Neural progenitor cell (in vitro differentiated cells): ENCODE data around the gene RAB37. TPM values are rescaled to one million over a fixed set of nuclear protein-coding genes. Genes with fewer than 3 reads are reported as not detected.

Source experiments
- DNase-seq: peaks from one replicate; pipeline ENCODE4 v3.0.0-alpha.2; 2016; ENCODE audit warnings: low spot score
- H2AFZ ChIP-seq: fragments of 200-600 bp; sonication (generic); replicated peaks from 2 replicates; pipeline ENCODE4 v1.6.1; 2016; ENCODE audit warnings: antibody characterized with exemption
- H3F3A ChIP-seq: fragments of 200-600 bp; sonication (generic); 2 replicates; pipeline ENCODE4 v1.6.1; 2016; ENCODE audit warnings: antibody characterized with exemption, low read depth
- H3K27ac ChIP-seq: fragments of 200-600 bp; sonication (generic); 2 replicates; pipeline ENCODE4 v1.5.1; 2016; ENCODE audit warnings: mild to moderate bottlenecking
- H3K27me3 ChIP-seq: fragments of 200-600 bp; sonication (generic); 2 replicates; pipeline ENCODE4 v1.6.1; 2016; ENCODE audit warnings: mild to moderate bottlenecking, moderate library complexity
- H3K36me3 ChIP-seq: fragments of 200-600 bp; sonication (generic); 2 replicates; pipeline ENCODE4 v1.5.1; 2016
- H3K4me1 ChIP-seq: fragments of 200-600 bp; sonication (generic); 2 replicates; pipeline ENCODE4 v1.6.1; 2016; ENCODE audit warnings: mixed run types
- H3K4me2 ChIP-seq: fragments of 200-600 bp; sonication (generic); 2 replicates; pipeline ENCODE4 v1.6.1; 2016
- H3K4me3 ChIP-seq: fragments of 200-600 bp; sonication (generic); 2 replicates; pipeline ENCODE4 v1.5.1; 2016
- H3K79me2 ChIP-seq: fragments of 200-600 bp; sonication (generic); 2 replicates; pipeline ENCODE4 v1.6.1; 2016; ENCODE audit warnings: low read depth
- H3K9ac ChIP-seq: fragments of 200-600 bp; sonication (generic); 2 replicates; pipeline ENCODE4 v1.6.1; 2016
- H3K9me3 ChIP-seq: fragments of 200-600 bp; sonication (generic); 2 replicates; pipeline ENCODE4 v1.5.1; 2016; ENCODE audit warnings: low read depth
- H4K20me1 ChIP-seq: fragments of 200-600 bp; sonication (generic); 2 replicates; pipeline ENCODE4 v1.6.1; 2016; ENCODE audit warnings: low read depth
- H3K27ac Mint-ChIP-seq: 3 replicates; pipeline ENCODE4 v1.8.0; 2021; ENCODE audit warnings: mixed read lengths
- H3K27me3 Mint-ChIP-seq: 2 replicates; pipeline ENCODE4 v1.8.0; 2022; ENCODE audit warnings: low read depth, mild to moderate bottlenecking, inconsistent platforms, moderate library complexity, mixed read lengths; ENCODE audit not compliant: insufficient read depth
- H3K36me3 Mint-ChIP-seq: 3 replicates; pipeline ENCODE4 v1.8.0; 2021; ENCODE audit warnings: mixed read lengths
- H3K4me1 Mint-ChIP-seq: 3 replicates; pipeline ENCODE4 v1.8.0; 2021; ENCODE audit warnings: mixed read lengths
- H3K4me3 Mint-ChIP-seq: 3 replicates; pipeline ENCODE4 v1.8.0; 2021; ENCODE audit warnings: mild to moderate bottlenecking, moderate library complexity, mixed read lengths
- H3K9me3 Mint-ChIP-seq: 3 replicates; pipeline ENCODE4 v1.8.0; 2020; ENCODE audit warnings: mixed read lengths
- CTCF ChIP-seq: fragments of 200-600 bp; sonication (generic); IDR thresholded peaks from 2 replicates; pipeline ENCODE4 v1.5.1; 2017; ENCODE audit warnings: antibody characterized with exemption, mild to moderate bottlenecking
- EZH2 ChIP-seq: fragments of 200-600 bp; sonication (generic); IDR thresholded peaks from 2 replicates; pipeline ENCODE4 v1.6.1; 2017; ENCODE audit warnings: antibody characterized with exemption, mild to moderate bottlenecking, moderate library complexity
- EZH2phosphoT487 ChIP-seq: fragments of 200-600 bp; sonication (generic); IDR thresholded peaks from 2 replicates; pipeline ENCODE4 v1.6.1; 2017; ENCODE audit warnings: antibody characterized with exemption
- total RNA-seq: library from RNA; depleted of rRNA; stranded (reverse); fragments of >200 nt; gene quantifications from 2 replicates; pipeline ENCODE4 v1.2.3, GENCODE V29; 2015; ENCODE audit warnings: low replicate concordance

RAB37 gene
- total RNA-seq, 1 donor from 2014 or later: 1.5 TPM

- no peaks in the 10 kb centered on the region for H3K9me3 ChIP-seq
- no peaks in the 10 kb centered on the region for H3K36me3 ChIP-seq
- H3K4me1 Mint-ChIP-seq: peaks cover 34% of the 10 kb centered on the region
- H3K27me3 Mint-ChIP-seq: peaks cover 7% of the 10 kb centered on the region
- peaks cover 40% of the 10 kb centered on the region for H3K4me1 ChIP-seq
- DNase-seq: no peak
- peak overlapping the region; percentile 30 for H3K4me3 ChIP-seq
- H3K79me2 ChIP-seq: peaks cover 22% of the 10 kb centered on the region
- H4K20me1 ChIP-seq: peaks cover 22% of the 10 kb centered on the region
- no peaks in the 10 kb centered on the region for H3K9me3 Mint-ChIP-seq
- no peak overlapping the region for H3K27ac ChIP-seq
- no peaks in the 10 kb centered on the region for H3K27me3 ChIP-seq
- H3K4me3 Mint-ChIP-seq: no peak overlapping the region
- TF ChIP-seq EZH2 (no peak), CTCF (no peak), EZH2phosphoT487 (no peak)
- H3K36me3 Mint-ChIP-seq: peaks cover 2% of the 10 kb centered on the region
- H2AFZ ChIP-seq: peak overlapping the region; percentile 84
- peak overlapping the region; percentile 87 for H3K4me2 ChIP-seq
- H3K27ac Mint-ChIP-seq: no peak overlapping the region
- H3F3A ChIP-seq: peaks cover 34% of the 10 kb centered on the region
- H3K9ac ChIP-seq: no peak overlapping the region
Observed at GRCh38 chr17:74745548-74746177, 8.6 kb downstream of the RAB37 start.

- Mint-ChIP-seq H3K36me3 (peaks cover 2% of the 10 kb centered on the region), H3K9me3 (no peaks in the 10 kb centered on the region), H3K27ac (peak overlapping the region; percentile 67), H3K4me1 (peaks cover 41% of the 10 kb centered on the region), H3K4me3 (peak overlapping the region; percentile 79), H3K27me3 (peaks cover 8% of the 10 kb centered on the region)
- Histone ChIP-seq H3K9me3 (no peaks in the 10 kb centered on the region), H3K27me3 (no peaks in the 10 kb centered on the region), H3F3A (peaks cover 40% of the 10 kb centered on the region), H3K79me2 (peaks cover 29% of the 10 kb centered on the region), H3K4me2 (peak overlapping the region; percentile 87), H4K20me1 (peaks cover 29% of the 10 kb centered on the region), H3K9ac (no peak overlapping the region), H3K36me3 (no peaks in the 10 kb centered on the region), H3K4me3 (no peak overlapping the region), H3K27ac (no peak overlapping the region), H2AFZ (no peak overlapping the region), H3K4me1 (peaks cover 47% of the 10 kb centered on the region)
- TF ChIP-seq CTCF (no peak), EZH2phosphoT487 (no peak), EZH2 (no peak)
- peak; percentile 59 for DNase-seq
Observed at GRCh38 chr17:74746376-74746775, 9.3 kb downstream of the RAB37 start.

- Histone ChIP-seq H3K27me3 (no peaks in the 10 kb centered on the region), H4K20me1 (peaks cover 34% of the 10 kb centered on the region), H3K27ac (no peak overlapping the region), H3K4me3 (no peak overlapping the region), H3K36me3 (no peaks in the 10 kb centered on the region), H3F3A (peaks cover 40% of the 10 kb centered on the region), H3K79me2 (peaks cover 34% of the 10 kb centered on the region), H3K9ac (no peak overlapping the region), H2AFZ (no peak overlapping the region), H3K4me2 (peak overlapping the region; percentile 87), H3K4me1 (peaks cover 52% of the 10 kb centered on the region), H3K9me3 (no peaks in the 10 kb centered on the region)
- Mint-ChIP-seq H3K9me3 (no peaks in the 10 kb centered on the region), H3K27ac (no peak overlapping the region), H3K4me1 (peaks cover 45% of the 10 kb centered on the region), H3K27me3 (peaks cover 8% of the 10 kb centered on the region), H3K4me3 (peak overlapping the region; percentile 79), H3K36me3 (peaks cover 2% of the 10 kb centered on the region)
- TF ChIP-seq EZH2phosphoT487 (no peak), CTCF (no peak), EZH2 (no peak)
- DNase-seq: peak; percentile 48
Observed at GRCh38 chr17:74746922-74747321, 9.9 kb downstream of the RAB37 start.
